Measurements from ENCODE around the gene CCDC27.
"Not testable (repeated sequence)": the region's sequence is repeated elsewhere in the genome, so short reads cannot be mapped to it uniquely, and the experiment has no call there.

The CCDC27 gene

DNA sequence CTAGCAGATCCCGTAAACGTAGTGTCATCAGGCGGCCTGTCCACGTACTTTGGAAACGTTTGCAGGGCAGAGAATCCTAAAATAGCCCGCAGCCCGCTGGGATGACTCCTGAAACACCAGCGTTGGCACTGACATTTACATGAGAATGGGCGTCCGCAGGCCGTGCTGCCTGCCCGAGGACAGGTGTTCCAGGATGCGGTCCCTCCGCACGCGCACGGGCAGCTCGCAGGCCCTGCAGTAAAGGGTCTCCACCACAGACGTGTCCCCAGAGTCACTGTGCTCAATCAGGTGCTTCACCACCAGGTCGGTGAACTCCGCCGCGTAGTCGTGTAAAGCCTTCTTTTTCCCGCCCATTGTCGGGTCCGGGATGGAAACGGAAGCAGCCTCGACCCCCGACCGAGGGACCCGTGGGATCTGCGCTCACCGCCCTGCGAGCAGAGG lies 5.8 kb upstream of the CCDC27 start:
- TF ChIP-seq, protein P1, sequence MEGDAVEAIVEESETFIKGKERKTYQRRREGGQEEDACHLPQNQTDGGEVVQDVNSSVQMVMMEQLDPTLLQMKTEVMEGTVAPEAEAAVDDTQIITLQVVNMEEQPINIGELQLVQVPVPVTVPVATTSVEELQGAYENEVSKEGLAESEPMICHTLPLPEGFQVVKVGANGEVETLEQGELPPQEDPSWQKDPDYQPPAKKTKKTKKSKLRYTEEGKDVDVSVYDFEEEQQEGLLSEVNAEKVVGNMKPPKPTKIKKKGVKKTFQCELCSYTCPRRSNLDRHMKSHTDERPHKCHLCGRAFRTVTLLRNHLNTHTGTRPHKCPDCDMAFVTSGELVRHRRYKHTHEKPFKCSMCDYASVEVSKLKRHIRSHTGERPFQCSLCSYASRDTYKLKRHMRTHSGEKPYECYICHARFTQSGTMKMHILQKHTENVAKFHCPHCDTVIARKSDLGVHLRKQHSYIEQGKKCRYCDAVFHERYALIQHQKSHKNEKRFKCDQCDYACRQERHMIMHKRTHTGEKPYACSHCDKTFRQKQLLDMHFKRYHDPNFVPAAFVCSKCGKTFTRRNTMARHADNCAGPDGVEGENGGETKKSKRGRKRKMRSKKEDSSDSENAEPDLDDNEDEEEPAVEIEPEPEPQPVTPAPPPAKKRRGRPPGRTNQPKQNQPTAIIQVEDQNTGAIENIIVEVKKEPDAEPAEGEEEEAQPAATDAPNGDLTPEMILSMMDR (IDR thresholded peaks at IDR 0.05; ENCODE audit: low read depth, low read length) = no peak
- in situ Hi-C loops (cut with HindIII; ENCODE audit: low sequenced_read_pairs) = no loop called here
- DNase-seq (ENCODE audit: low read depth, low spot score) = no peak
- H3K4me3 ChIP-seq (ENCODE audit: low read depth, low read length) = peak overlapping the region; percentile 60

DNA sequence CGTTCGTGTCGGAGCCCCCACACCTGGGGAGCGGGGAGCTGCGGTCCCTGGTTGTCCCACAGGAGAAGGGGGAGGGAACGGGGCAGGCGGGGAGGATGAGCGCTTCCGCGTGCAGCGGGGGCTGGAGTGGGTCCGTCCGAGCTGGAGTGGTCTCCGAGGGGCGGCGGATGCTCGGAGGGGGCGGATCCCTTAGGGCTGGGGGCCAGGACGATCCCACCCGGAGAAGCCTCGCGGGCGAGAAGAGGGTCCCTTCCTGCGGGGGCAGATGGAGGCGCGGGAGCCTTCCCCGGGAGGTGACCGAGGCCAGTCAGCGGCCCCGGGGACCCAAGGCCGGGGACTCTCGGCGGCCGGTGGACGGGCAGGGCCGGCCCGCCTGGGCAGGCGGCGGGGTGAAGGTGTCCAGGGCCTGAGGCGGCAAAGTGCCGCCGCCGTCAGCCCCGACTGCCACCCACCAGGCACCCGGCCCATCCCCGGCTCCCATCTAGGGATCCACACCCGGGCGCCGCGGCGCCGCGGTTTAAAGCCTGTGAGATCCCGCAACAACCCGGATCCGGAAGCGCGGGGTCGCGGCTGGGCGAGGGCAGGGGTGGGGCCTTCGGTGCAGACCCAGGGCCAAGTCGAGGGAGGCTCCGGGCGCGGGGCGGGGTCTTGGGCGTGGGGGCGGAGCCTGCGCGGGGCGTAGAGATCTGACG lies 5.3 kb upstream of the CCDC27 start:
- H3K4me3 ChIP-seq (ENCODE audit: low read depth, low read length) = peak overlapping the region; percentile 60
- TF ChIP-seq, protein P1 (IDR thresholded peaks at IDR 0.05; ENCODE audit: low read depth, low read length) = no peak
- peak; percentile 75 for DNase-seq (ENCODE audit: low read depth, low spot score)
- in situ Hi-C loops (cut with HindIII; ENCODE audit: low sequenced_read_pairs) = no loop called here

DNA sequence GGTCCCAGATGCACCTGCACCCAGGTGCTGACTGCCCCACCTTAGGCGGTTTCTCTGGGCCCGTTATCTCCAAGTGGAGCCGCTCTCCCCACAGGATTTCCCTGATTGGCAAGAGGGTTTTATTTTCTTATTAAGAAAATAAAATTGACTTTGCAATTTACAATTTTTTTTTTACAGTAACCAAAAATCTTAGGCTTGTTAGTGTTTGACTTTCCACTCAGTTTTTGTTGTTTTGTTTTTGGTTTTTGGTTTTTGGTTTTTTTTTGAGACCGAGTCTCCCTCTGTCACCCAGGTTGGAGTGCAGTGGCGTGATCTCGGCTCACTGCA lies 4.8 kb upstream of the CCDC27 start:
- H3K4me3 ChIP-seq (ENCODE audit: low read depth, low read length) = peak overlapping the region; percentile 60
- no peak for DNase-seq (ENCODE audit: low read depth, low spot score)
- TF ChIP-seq, protein P1 (IDR thresholded peaks at IDR 0.05; ENCODE audit: low read depth, low read length) = no peak
- in situ Hi-C loops (cut with HindIII; ENCODE audit: low sequenced_read_pairs) = no loop called here

DNA sequence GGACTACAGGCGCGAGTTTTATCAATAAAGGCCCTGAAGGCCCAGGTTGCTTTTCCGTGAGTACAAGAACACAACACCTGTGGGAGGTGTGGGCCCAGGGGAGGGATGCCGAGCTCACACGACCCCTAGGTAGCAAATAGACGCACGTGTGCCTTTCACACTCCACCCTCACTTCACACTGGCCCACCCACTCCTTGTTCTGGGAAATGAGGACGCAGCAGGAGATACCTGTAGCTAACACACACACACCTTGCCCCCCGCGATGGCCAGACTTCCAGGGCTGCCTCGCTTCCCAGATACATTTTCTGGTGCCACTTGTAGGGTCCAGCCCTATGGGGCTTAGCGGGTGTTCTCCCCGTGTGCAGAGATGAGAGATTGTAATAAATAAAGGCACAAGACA lies 4.3 kb upstream of the CCDC27 start:
- in situ Hi-C loops (cut with HindIII; ENCODE audit: low sequenced_read_pairs) = no loop called here
- no peak for DNase-seq (ENCODE audit: low read depth, low spot score)

DNA sequence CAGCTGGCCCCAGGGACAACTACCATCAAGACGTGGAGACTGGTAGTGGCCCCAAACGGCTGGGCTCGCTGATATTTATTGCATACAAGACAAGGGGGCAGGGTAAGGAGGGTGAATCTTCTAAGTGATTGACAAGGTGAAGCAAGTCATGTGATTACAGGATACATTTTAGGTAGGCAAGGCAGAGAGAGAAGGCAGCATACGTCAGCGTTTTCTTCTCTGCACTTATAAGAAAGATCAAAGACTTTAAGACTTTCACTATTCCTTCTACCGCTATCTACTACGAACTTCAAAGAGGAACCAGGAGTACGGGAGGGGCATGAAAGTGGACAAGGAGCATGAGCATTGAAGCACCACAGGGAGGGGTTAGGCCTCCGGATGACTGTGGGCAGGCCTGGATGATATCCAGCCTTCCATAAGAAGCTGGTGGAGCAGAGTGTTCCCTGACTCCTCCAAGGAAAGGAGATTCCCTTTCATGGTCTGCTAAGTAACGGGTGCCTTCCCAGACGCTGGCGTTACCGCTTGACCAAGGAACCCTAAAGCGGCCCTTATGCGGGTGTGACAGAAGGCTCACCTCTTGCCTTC lies 3.8 kb upstream of the CCDC27 start:
- DNase-seq (ENCODE audit: low read depth, low spot score); H3K4me3 ChIP-seq (ENCODE audit: low read depth, low read length); in situ Hi-C loops (cut with HindIII; ENCODE audit: low sequenced_read_pairs): not testable (repeated sequence)

More for the DNA sequence above, 4.3 kb upstream of the CCDC27 start:
- TF ChIP-seq, protein P1 (IDR thresholded peaks at IDR 0.05; ENCODE audit: low read depth, low read length) = no peak
- peak overlapping the region; percentile 60 for H3K4me3 ChIP-seq (ENCODE audit: low read depth, low read length)

DNA sequence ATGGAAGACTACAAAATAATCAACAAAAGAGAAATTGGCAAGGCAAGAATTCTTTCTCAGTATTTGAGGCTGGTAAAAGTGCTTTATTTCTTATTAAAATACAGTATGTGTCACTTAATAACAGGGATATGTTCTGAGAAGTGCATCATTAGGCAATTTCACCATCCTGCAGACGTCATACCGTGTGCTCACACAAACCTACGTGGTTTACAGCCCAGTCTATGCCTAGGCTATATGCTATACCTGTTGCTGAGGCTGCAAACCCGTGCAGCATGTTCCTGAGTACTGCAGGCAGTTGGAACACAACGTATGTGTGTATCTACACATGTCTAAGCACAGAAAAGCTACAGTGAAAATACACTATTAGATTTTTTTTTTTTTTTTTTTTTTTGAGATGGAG lies 2.7 kb upstream of the CCDC27 start:
- DNase-seq (ENCODE audit: low read depth, low spot score) = no peak
- in situ Hi-C loops (cut with HindIII; ENCODE audit: low sequenced_read_pairs) = no loop called here
- no peak overlapping the region for H3K4me3 ChIP-seq (ENCODE audit: low read depth, low read length)
- TF ChIP-seq, protein P1 (IDR thresholded peaks at IDR 0.05; ENCODE audit: low read depth, low read length) = no peak

DNA sequence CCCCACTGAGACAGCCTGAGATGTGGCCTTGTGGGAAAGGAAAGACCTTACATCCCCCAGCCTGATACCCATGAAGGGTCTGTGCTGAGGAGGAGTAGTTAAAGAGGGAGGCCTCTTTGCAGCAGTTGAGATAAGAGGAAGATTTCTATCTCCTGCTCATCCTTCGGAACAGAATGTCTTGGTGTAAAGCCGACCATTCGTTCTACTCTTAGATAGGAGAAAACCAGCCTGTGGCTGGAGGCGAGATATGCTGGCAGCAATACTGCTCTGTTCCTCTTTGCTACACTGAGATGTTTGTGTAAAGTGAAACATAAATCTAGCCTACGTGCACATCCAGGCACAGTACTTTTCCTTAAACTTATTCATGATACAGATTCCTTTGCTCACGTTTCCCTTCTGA lies 1.5 kb upstream of the CCDC27 start:
- no peak overlapping the region for H3K4me3 ChIP-seq (ENCODE audit: low read depth, low read length)
- no peak for DNase-seq (ENCODE audit: low read depth, low spot score)
- TF ChIP-seq, protein P1 (IDR thresholded peaks at IDR 0.05; ENCODE audit: low read depth, low read length) = no peak
- in situ Hi-C loops (cut with HindIII; ENCODE audit: low sequenced_read_pairs) = no loop called here
